Measurements from ENCODE around the gene FARP1.

FARP1 gene

GRCh38 chr13:98480915-98481877, 338.3 kb downstream of the FARP1 start:
- Histone ChIP-seq H3K4me1 (ENCODE audit: insufficient read depth, low read length) (peaks cover 70% of the 10 kb centered on the region), H3K9ac (ENCODE audit: low read depth, low read length) (no peak overlapping the region), H3K9me3 (ENCODE audit: insufficient read depth, low read depth, low read length) (no peaks in the 10 kb centered on the region), H3K27ac (ENCODE audit: low read depth, low read length) (no peak overlapping the region), H3K4me3 (ENCODE audit: low read length) (no peak overlapping the region), H3K27me3 (ENCODE audit: insufficient read depth, low read length) (no peaks in the 10 kb centered on the region), H3K36me3 (ENCODE audit: insufficient read depth, low read length) (peaks cover 9% of the 10 kb centered on the region; the same call in 1 of the 2 replicates)
- WGBS: 89% methylated on average over 15 of the region's 15 CpGs

GRCh38 chr13:98482476-98483444, 339.9 kb downstream of the FARP1 start:
- 82% methylated on average over 28 of the region's 28 CpGs for WGBS
- no peaks in the 10 kb centered on the region for H3K27me3 ChIP-seq (ENCODE audit: insufficient read depth, low read length)
- no peaks in the 10 kb centered on the region for H3K9me3 ChIP-seq (ENCODE audit: insufficient read depth, low read depth, low read length)
- peak overlapping the region; percentile 50; the same call in 1 of the 2 replicates for H3K27ac ChIP-seq (ENCODE audit: low read depth, low read length)
- H3K4me1 ChIP-seq (ENCODE audit: insufficient read depth, low read length): peaks cover 60% of the 10 kb centered on the region
- H3K9ac ChIP-seq (ENCODE audit: low read depth, low read length): no peak overlapping the region
- peaks cover 9% of the 10 kb centered on the region; the same call in 1 of the 2 replicates for H3K36me3 ChIP-seq (ENCODE audit: insufficient read depth, low read length)
- H3K4me3 ChIP-seq (ENCODE audit: low read length): no peak overlapping the region

GRCh38 chr13:98483601-98484288, 340.9 kb downstream of the FARP1 start:
- Histone ChIP-seq H3K27me3 (ENCODE audit: insufficient read depth, low read length) (no peaks in the 10 kb centered on the region), H3K9me3 (ENCODE audit: insufficient read depth, low read depth, low read length) (no peaks in the 10 kb centered on the region), H3K4me1 (ENCODE audit: insufficient read depth, low read length) (peaks cover 56% of the 10 kb centered on the region), H3K36me3 (ENCODE audit: insufficient read depth, low read length) (peaks cover 9% of the 10 kb centered on the region; the same call in 1 of the 2 replicates), H3K27ac (ENCODE audit: low read depth, low read length) (peak overlapping the region; percentile 91; the same call in 1 of the 2 replicates), H3K9ac (ENCODE audit: low read depth, low read length) (no peak overlapping the region), H3K4me3 (ENCODE audit: low read length) (peak overlapping the region; percentile 22)
- WGBS: 85% methylated on average over 14 of the region's 14 CpGs

DNA sequence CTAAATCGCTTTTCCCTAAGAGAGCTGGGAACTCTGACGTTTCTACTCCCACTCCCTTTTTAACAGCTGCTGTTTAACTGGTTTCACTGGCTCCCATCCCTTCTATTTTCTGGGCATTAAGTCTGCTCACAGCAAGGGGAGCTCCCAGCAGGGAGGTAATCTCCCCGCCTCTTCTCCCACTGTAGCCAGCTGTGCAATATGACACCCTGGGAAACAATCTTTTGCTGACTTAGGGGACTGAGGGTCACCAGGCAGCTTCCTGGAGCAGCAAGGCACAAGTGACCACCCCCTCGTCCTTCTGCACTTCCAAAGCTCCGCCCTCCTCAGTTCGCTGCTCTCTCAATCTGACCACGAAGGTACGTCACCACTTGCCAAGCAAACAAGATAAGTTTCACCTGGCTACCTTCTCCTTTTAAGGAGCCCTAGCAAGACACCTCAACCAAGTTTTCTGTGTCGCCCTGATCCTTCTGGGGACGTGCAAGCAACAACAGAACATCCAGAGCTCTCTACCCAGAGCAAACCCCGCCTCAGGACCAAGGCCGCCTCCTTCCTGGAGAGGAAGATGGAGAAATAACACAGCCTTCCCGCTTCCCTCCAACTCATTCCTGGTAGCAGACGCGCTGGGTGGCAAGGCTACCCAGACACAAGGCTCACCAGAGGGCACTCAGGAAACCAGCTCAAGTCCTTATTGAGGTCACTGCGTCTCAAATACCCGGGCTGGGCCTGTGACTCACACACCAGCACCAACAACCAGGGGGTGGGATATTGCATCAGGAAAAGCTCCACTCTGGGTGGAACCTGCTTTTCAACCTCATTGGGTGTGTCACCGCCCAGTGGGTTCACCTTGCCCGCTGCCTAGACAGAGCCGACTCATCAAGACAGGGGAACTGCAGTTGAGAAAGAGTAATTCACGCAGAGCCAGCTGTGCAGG, 341.7 kb downstream of the FARP1 start:
- H3K9ac ChIP-seq (ENCODE audit: low read depth, low read length): peak overlapping the region; percentile 51; the same call in 1 of the 2 replicates
- 24% methylated on average over 21 of the region's 21 CpGs for WGBS
- H3K9me3 ChIP-seq (ENCODE audit: insufficient read depth, low read depth, low read length): no peaks in the 10 kb centered on the region
- H3K27me3 ChIP-seq (ENCODE audit: insufficient read depth, low read length): no peaks in the 10 kb centered on the region
- peak overlapping the region; percentile 22 for H3K4me3 ChIP-seq (ENCODE audit: low read length)
- peaks cover 9% of the 10 kb centered on the region; the same call in 1 of the 2 replicates for H3K36me3 ChIP-seq (ENCODE audit: insufficient read depth, low read length)
- H3K27ac ChIP-seq (ENCODE audit: low read depth, low read length): peak overlapping the region; percentile 91
- peaks cover 48% of the 10 kb centered on the region for H3K4me1 ChIP-seq (ENCODE audit: insufficient read depth, low read length)

DNA sequence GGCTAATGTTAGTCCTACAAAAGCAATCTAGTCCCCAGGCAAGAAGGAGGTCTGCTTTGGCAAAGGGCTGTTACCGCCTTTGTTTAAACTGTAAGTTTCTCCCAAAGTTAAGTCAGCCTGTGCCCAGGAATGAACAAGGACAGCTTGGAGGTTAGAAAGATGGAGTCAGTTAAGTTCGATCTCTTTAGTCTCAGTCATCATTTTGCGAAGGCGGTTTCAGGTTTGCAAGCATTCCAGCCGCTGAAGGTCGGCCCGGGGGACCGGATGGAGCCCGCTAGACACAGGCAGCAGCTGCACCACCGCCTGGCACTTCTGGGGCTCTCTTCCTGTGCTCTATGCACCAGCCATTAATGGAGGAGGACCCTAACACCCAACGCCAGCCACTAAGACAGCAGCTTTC, 342.7 kb downstream of the FARP1 start:
- H3K4me1 ChIP-seq (ENCODE audit: insufficient read depth, low read length): peaks cover 45% of the 10 kb centered on the region

DNA sequence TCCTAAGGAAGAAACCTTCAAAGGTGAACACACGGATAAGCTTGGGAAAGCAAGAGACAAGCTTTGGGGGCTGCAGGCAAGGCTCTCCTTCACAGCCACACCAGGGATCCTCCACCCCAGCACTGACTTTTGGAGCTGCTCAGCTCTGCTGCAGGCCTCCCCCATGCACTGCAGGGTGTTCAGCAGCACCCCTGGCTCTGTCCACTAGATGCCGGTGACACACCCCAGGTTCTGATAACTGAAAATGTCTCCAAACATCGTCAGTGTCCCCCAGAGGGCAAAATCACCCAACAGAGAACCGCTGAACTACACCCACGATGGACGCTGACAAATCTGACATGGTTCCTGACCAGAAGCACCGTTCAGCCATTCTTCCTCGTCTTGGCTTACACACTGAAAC, 343.5 kb downstream of the FARP1 start:
- H3K27ac ChIP-seq (ENCODE audit: low read depth, low read length): no peak overlapping the region
- 91% methylated on average over 8 of the region's 8 CpGs for WGBS
- H3K9me3 ChIP-seq (ENCODE audit: insufficient read depth, low read depth, low read length): no peaks in the 10 kb centered on the region
- H3K36me3 ChIP-seq (ENCODE audit: insufficient read depth, low read length): peaks cover 4% of the 10 kb centered on the region; the same call in 1 of the 2 replicates
- no peak overlapping the region for H3K4me3 ChIP-seq (ENCODE audit: low read length)
- H3K27me3 ChIP-seq (ENCODE audit: insufficient read depth, low read length): no peaks in the 10 kb centered on the region
- no peak overlapping the region for H3K9ac ChIP-seq (ENCODE audit: low read depth, low read length)
- peaks cover 48% of the 10 kb centered on the region for H3K4me1 ChIP-seq (ENCODE audit: insufficient read depth, low read length)

More for the DNA sequence above, 342.7 kb downstream of the FARP1 start:
- 91% methylated on average over 11 of the region's 11 CpGs for WGBS
- Histone ChIP-seq H3K27ac (ENCODE audit: low read depth, low read length) (peak overlapping the region; percentile 91; the same call in 1 of the 2 replicates), H3K36me3 (ENCODE audit: insufficient read depth, low read length) (peaks cover 9% of the 10 kb centered on the region; the same call in 1 of the 2 replicates), H3K27me3 (ENCODE audit: insufficient read depth, low read length) (no peaks in the 10 kb centered on the region), H3K9me3 (ENCODE audit: insufficient read depth, low read depth, low read length) (no peaks in the 10 kb centered on the region), H3K4me3 (ENCODE audit: low read length) (no peak overlapping the region), H3K9ac (ENCODE audit: low read depth, low read length) (no peak overlapping the region)

DNA sequence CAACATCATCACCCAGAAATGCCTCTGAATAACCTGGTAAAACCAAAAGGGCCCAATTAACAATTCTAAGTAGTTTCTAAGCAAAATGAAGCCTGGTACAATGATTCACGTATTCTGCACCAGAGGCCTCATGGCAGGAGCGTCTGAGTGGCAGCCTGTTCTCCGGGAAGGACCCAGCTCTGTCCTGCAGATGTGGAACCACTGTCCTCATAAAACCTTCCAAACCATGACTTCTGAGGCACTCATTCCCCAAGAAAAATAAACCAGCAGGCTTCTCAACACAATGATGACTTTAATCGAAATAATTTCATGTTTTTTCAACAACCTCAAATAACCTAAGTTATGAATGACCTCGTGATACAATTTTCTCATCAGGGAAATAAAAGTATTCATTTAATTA, 344.1 kb downstream of the FARP1 start:
- Histone ChIP-seq H3K4me3 (ENCODE audit: low read length) (no peak overlapping the region), H3K36me3 (ENCODE audit: insufficient read depth, low read length) (no peaks in the 10 kb centered on the region), H3K27me3 (ENCODE audit: insufficient read depth, low read length) (no peaks in the 10 kb centered on the region), H3K4me1 (ENCODE audit: insufficient read depth, low read length) (peaks cover 54% of the 10 kb centered on the region), H3K9me3 (ENCODE audit: insufficient read depth, low read depth, low read length) (no peaks in the 10 kb centered on the region), H3K27ac (ENCODE audit: low read depth, low read length) (no peak overlapping the region), H3K9ac (ENCODE audit: low read depth, low read length) (no peak overlapping the region)
- 92% methylated on average over 4 of the region's 5 CpGs for WGBS

GRCh38 chr13:98487522-98487921, 344.6 kb downstream of the FARP1 start:
- Histone ChIP-seq H3K4me3 (ENCODE audit: low read length) (no peak overlapping the region), H3K27me3 (ENCODE audit: insufficient read depth, low read length) (no peaks in the 10 kb centered on the region), H3K27ac (ENCODE audit: low read depth, low read length) (no peak overlapping the region), H3K9ac (ENCODE audit: low read depth, low read length) (no peak overlapping the region), H3K36me3 (ENCODE audit: insufficient read depth, low read length) (no peaks in the 10 kb centered on the region), H3K9me3 (ENCODE audit: insufficient read depth, low read depth, low read length) (no peaks in the 10 kb centered on the region), H3K4me1 (ENCODE audit: insufficient read depth, low read length) (peaks cover 59% of the 10 kb centered on the region)
- 86% methylated on average over 5 of the region's 5 CpGs for WGBS

DNA sequence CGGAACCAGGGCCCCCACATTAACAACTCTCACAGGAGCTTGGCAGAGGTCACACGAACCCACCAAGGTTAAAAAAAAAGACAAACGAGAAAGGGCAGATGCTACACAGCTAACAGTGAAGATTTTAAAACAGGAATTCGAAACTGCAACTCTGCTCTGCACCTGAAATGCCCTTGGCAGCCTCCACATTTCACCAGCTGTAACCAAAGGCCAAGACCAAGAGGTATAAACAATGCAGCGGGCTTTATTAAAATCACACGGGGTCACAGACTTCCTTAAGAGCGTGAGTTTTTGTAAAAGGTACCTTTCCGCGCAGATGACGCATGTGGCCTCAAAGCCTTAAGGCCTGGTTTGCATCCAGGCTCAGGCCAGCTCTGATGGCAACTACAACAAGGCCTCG, 345.8 kb downstream of the FARP1 start:
- H3K4me3 ChIP-seq (ENCODE audit: low read length): no peak overlapping the region
- 94% methylated on average over 11 of the region's 11 CpGs for WGBS
- H3K9ac ChIP-seq (ENCODE audit: low read depth, low read length): no peak overlapping the region
- no peaks in the 10 kb centered on the region for H3K36me3 ChIP-seq (ENCODE audit: insufficient read depth, low read length)
- no peaks in the 10 kb centered on the region for H3K27me3 ChIP-seq (ENCODE audit: insufficient read depth, low read length)
- peaks cover 56% of the 10 kb centered on the region for H3K4me1 ChIP-seq (ENCODE audit: insufficient read depth, low read length)
- no peaks in the 10 kb centered on the region for H3K9me3 ChIP-seq (ENCODE audit: insufficient read depth, low read depth, low read length)
- H3K27ac ChIP-seq (ENCODE audit: low read depth, low read length): no peak overlapping the region

Measured in HUES64 (cell line).